CD4-positive, alpha-beta T cell (primary cell): ENCODE data around the gene KCNQ1OT1. TPM values are rescaled to one million over a fixed set of nuclear protein-coding genes. Genes with fewer than 3 reads are reported as not detected.

ENCODE experiments used
- ATAC-seq: fragments of 200-7000 bp; cut with Tn5 transposase; one replicate; pipeline ENCODE4 v1.10.0; 2022; ENCODE audit warnings: mild to moderate bottlenecking; ENCODE audit not compliant: poor library complexity
- CTCF ChIA-PET: fragments of 350-600 bp; sonication (Branson Sonifier 250); formaldehyde crosslinking; loops from one replicate; lab custom pipeline; 2021; ENCODE audit warnings: antibody characterized with exemption, inconsistent platforms; lab: Charles Lee
- POLR2A ChIA-PET: fragments of 350-600 bp; sonication (Branson Sonifier 250); formaldehyde crosslinking; loops from one replicate; lab custom pipeline; 2021; ENCODE audit warnings: antibody characterized with exemption, inconsistent platforms; lab: Charles Lee
- DNase-seq, 14 experiments: peaks; one replicate each; pipeline ENCODE4 v3.0.0-alpha.2; 2013 to 2020; ENCODE audit warnings: mixed read lengths in 2 of 14
- H3K27ac ChIP-seq, 2 donors: one replicate each; pipeline versions ENCODE4 v1.5.1 to v1.7.0; 2013; ENCODE audit warnings: low read length in 2 of 2, low read depth in 1 of 2, mild to moderate bottlenecking in 1 of 2
- H3K27me3 ChIP-seq, 2 experiments: 1 replicate in 1 of 2; 2 replicates in 1 of 2; pipeline versions ENCODE4 v1.6.1 to v1.7.0; 2013; ENCODE audit warnings: low read length in 2 of 2, control low read depth in 1 of 2, mild to moderate bottlenecking in 1 of 2, moderate library complexity in 1 of 2; ENCODE audit not compliant: insufficient read depth in 2 of 2, control insufficient read depth in 1 of 2
- H3K36me3 ChIP-seq: one replicate; pipeline ENCODE4 v1.6.1; 2013; ENCODE audit warnings: low read length, control low read depth; ENCODE audit not compliant: insufficient read depth
- H3K4me1 ChIP-seq: one replicate; pipeline ENCODE4 v1.6.1; 2013; ENCODE audit warnings: low read length, control low read depth; ENCODE audit not compliant: insufficient read depth
- H3K4me3 ChIP-seq: one replicate; pipeline ENCODE4 v1.5.1; 2013; ENCODE audit warnings: mild to moderate bottlenecking, low read length, moderate library complexity
- H3K9me3 ChIP-seq, 2 experiments: 1 replicate in 1 of 2; 2 replicates in 1 of 2; pipeline versions ENCODE4 v1.6.1 to v1.7.0; 2013; ENCODE audit warnings: low read length in 2 of 2, mild to moderate bottlenecking in 2 of 2, control low read depth in 1 of 2, moderate library complexity in 1 of 2; ENCODE audit not compliant: control insufficient read depth in 1 of 2, insufficient read depth in 1 of 2
- H3K27ac Mint-ChIP-seq: one replicate; pipeline ENCODE4 v1.8.0; 2020; ENCODE audit warnings: mixed read lengths
- H3K27me3 Mint-ChIP-seq: one replicate; pipeline ENCODE4 v1.8.0; 2021; ENCODE audit warnings: mixed read lengths
- H3K36me3 Mint-ChIP-seq: one replicate; pipeline ENCODE4 v1.8.0; 2021; ENCODE audit warnings: low read depth, mixed read lengths
- H3K4me1 Mint-ChIP-seq: one replicate; pipeline ENCODE4 v1.8.0; 2021; ENCODE audit warnings: low read depth, mixed read lengths
- H3K4me3 Mint-ChIP-seq: one replicate; pipeline ENCODE4 v1.8.0; 2020; ENCODE audit warnings: mild to moderate bottlenecking, mixed read lengths
- H3K9me3 Mint-ChIP-seq: one replicate; pipeline ENCODE4 v1.8.0; 2020; ENCODE audit warnings: mixed read lengths
- CTCF ChIP-seq: fragments of 200-600 bp; IDR thresholded peaks from one replicate; pipeline ENCODE4 v1.8.0; 2022; ENCODE audit warnings: antibody characterized with exemption, mild to moderate bottlenecking
- intact Hi-C, 2 experiments: fragments of 100-400 bp; cut with DNase I in 1 of 2; cut with micrococcal nuclease in 1 of 2; formaldehyde crosslinking; loops; one replicate each; pipeline versions ENCODE4 v1.15.1 to v1.9.0; 2023 to 2025; cut with DNase I, micrococcal nuclease
- total RNA-seq, 174 experiments: library from RNA in 2 of 174; stranded (reverse) in 2 of 174; gene quantifications; one replicate each; pipeline ENCODE4 v1.2.3 and lab custom pipeline; 2021 to 2026

Gene KCNQ1OT1
- total RNA-seq, 2 experiments from 2014 or later, result 0.17 to 0.22 TPM

GRCh38 chr11:2663915-2664314 is 35.9 kb downstream of the KCNQ1OT1 start:
- H3K4me3 Mint-ChIP-seq, result no peak overlapping the region
- H3K9me3 Mint-ChIP-seq, result no peaks in the 10 kb centered on the region
- peaks cover 47% of the 10 kb centered on the region for H3K36me3 Mint-ChIP-seq
- H3K27ac Mint-ChIP-seq, result no peak overlapping the region
- Histone ChIP-seq H3K9me3 (peaks cover 1 to 4% of the 10 kb centered on the region in 2 experiments), H3K27me3 (no peaks in the 10 kb centered on the region), H3K4me1 (no peaks in the 10 kb centered on the region), H3K36me3 (peaks cover 12% of the 10 kb centered on the region), H3K4me3 (no peak overlapping the region), H3K27ac (no peak overlapping the region)
- intact Hi-C loops, result no loop called here
- H3K27me3 Mint-ChIP-seq, result no peaks in the 10 kb centered on the region
- CTCF ChIA-PET, result no interaction called here
- POLR2A ChIA-PET, result no interaction called here
- ATAC-seq (no peak), DNase-seq (no peak)
- H3K4me1 Mint-ChIP-seq, result no peaks in the 10 kb centered on the region
- TF ChIP-seq CTCF, result no peak

GRCh38 chr11:2663506-2663905 is 36.3 kb downstream of the KCNQ1OT1 start:
- H3K4me3 Mint-ChIP-seq, result no peak overlapping the region
- Histone ChIP-seq H3K27ac (no peak overlapping the region), H3K9me3 (peaks cover 4% of the 10 kb centered on the region in 2 experiments), H3K27me3 (no peaks in the 10 kb centered on the region), H3K4me3 (no peak overlapping the region), H3K36me3 (peaks cover 12% of the 10 kb centered on the region), H3K4me1 (no peaks in the 10 kb centered on the region)
- no peaks in the 10 kb centered on the region for H3K9me3 Mint-ChIP-seq
- no peaks in the 10 kb centered on the region for H3K4me1 Mint-ChIP-seq
- TF ChIP-seq CTCF, result no peak
- intact Hi-C loops, result no loop called here
- CTCF ChIA-PET, result no interaction called here
- DNase-seq (no peak), ATAC-seq (no peak)
- POLR2A ChIA-PET, result no interaction called here
- peaks cover 48% of the 10 kb centered on the region for H3K36me3 Mint-ChIP-seq
- H3K27ac Mint-ChIP-seq, result no peak overlapping the region
- H3K27me3 Mint-ChIP-seq, result no peaks in the 10 kb centered on the region

GRCh38 chr11:2662430-2663299 is 37.1 kb downstream of the KCNQ1OT1 start:
- CTCF ChIA-PET, result no interaction called here
- H3K27ac Mint-ChIP-seq, result no peak overlapping the region
- no peak overlapping the region for H3K4me3 Mint-ChIP-seq
- no peaks in the 10 kb centered on the region for H3K4me1 Mint-ChIP-seq
- Histone ChIP-seq H3K27ac (no peak overlapping the region), H3K4me1 (no peaks in the 10 kb centered on the region), H3K36me3 (peaks cover 12% of the 10 kb centered on the region), H3K4me3 (no peak overlapping the region), H3K9me3 (peaks cover 4% of the 10 kb centered on the region in 2 experiments), H3K27me3 (no peaks in the 10 kb centered on the region)
- TF ChIP-seq CTCF, result no peak
- no peak for ATAC-seq
- intact Hi-C loops, result no loop called here
- DNase-seq, result no peak
- POLR2A ChIA-PET, result no interaction called here
- H3K9me3 Mint-ChIP-seq, result no peaks in the 10 kb centered on the region
- peaks cover 48% of the 10 kb centered on the region for H3K36me3 Mint-ChIP-seq
- H3K27me3 Mint-ChIP-seq, result no peaks in the 10 kb centered on the region
